IMR-90 (cell line): ENCODE results near the gene DRAP1. TPM values are rescaled to one million over a fixed set of nuclear protein-coding genes. Genes with fewer than 3 reads are reported as not detected.

ENCODE experiments used
- ATAC-seq: fragments of 200-7000 bp; cut with Tn5 transposase; 2 replicates; pipeline ENCODE4 v1.9.1; 2020; ENCODE audit warnings: low read depth, mild to moderate bottlenecking, moderate library complexity
- BruUV-seq: library from RNA; stranded (reverse); fragments of 400-500 nt; replicated peaks from 2 replicates; lab custom pipeline; 2021; lab: Mats Ljungman, UMichigan
- CTCF ChIA-PET: fragments of 300-600 bp; formaldehyde crosslinking; extraction: SDS; loops from one replicate; lab custom pipeline; 2021; ENCODE audit warnings: antibody characterized with exemption; lab: Yijun Ruan, JAX
- POLR2A ChIA-PET: fragments of 300-600 bp; sonication (Branson Sonifier 250); formaldehyde crosslinking; loops from one replicate; lab custom pipeline; 2022; ENCODE audit warnings: antibody characterized with exemption; ENCODE audit not compliant: unreplicated experiment; lab: Charles Lee
- DNase-seq: peaks from one replicate; pipeline ENCODE4 v3.0.0; 2013
- H2AFZ ChIP-seq: replicated peaks from 2 replicates; pipeline ENCODE3; 2013; ENCODE audit warnings: low read length, mild to moderate bottlenecking; ENCODE audit not compliant: poor library complexity
- H2AK5ac ChIP-seq: 2 replicates; pipeline ENCODE4 v1.6.1; 2013; ENCODE audit warnings: low read depth, low read length, inconsistent platforms
- H2AK9ac ChIP-seq: replicated peaks from 2 replicates; pipeline ENCODE3; 2013; ENCODE audit warnings: mild to moderate bottlenecking, low read depth, low read length, moderate library complexity; ENCODE audit not compliant: poor library complexity
- H2BK120ac ChIP-seq: 2 replicates; pipeline ENCODE4 v1.6.1; 2013; ENCODE audit warnings: low read depth, low read length, inconsistent platforms
- H2BK15ac ChIP-seq: 3 replicates; pipeline ENCODE4 v1.6.1; 2013; ENCODE audit warnings: low read depth, low read length, inconsistent platforms
- H2BK20ac ChIP-seq: 2 replicates; pipeline ENCODE4 v1.6.1; 2013; ENCODE audit warnings: low read depth, mild to moderate bottlenecking, inconsistent platforms, low read length, moderate library complexity
- H2BK5ac ChIP-seq: 2 replicates; pipeline ENCODE4 v1.6.1; 2013; ENCODE audit warnings: mild to moderate bottlenecking, low read depth, low read length, inconsistent platforms; ENCODE audit not compliant: poor library complexity, severe bottlenecking
- H3K14ac ChIP-seq: replicated peaks from 2 replicates; pipeline ENCODE4 v1.6.1; 2013; ENCODE audit warnings: low read depth, low read length, inconsistent platforms
- H3K18ac ChIP-seq: 2 replicates; pipeline ENCODE4 v1.6.1; 2013; ENCODE audit warnings: low read depth, low read length, control low read depth
- H3K23ac ChIP-seq: 2 replicates; pipeline ENCODE4 v1.6.1; 2013; ENCODE audit warnings: low read depth, low read length, inconsistent platforms
- H3K27ac ChIP-seq: 2 replicates; pipeline ENCODE4 v1.5.1; 2013; ENCODE audit warnings: mild to moderate bottlenecking, control low read depth, low read length; ENCODE audit not compliant: insufficient read depth
- H3K27me3 ChIP-seq: 2 replicates; pipeline ENCODE4 v1.6.1; 2013; ENCODE audit warnings: low read length; ENCODE audit not compliant: control insufficient read depth, insufficient read depth
- H3K36me3 ChIP-seq: 2 replicates; pipeline ENCODE4 v1.6.1; 2013; ENCODE audit warnings: low read length, mixed read lengths; ENCODE audit not compliant: control insufficient read depth, insufficient read depth
- H3K4ac ChIP-seq: 2 replicates; pipeline ENCODE4 v1.6.1; 2013; ENCODE audit warnings: low read depth, low read length, inconsistent platforms
- H3K4me1 ChIP-seq: 2 replicates; pipeline ENCODE4 v1.6.1; 2013; ENCODE audit warnings: low read length, mixed read lengths; ENCODE audit not compliant: control insufficient read depth, insufficient read depth
- H3K4me2 ChIP-seq: 2 replicates; pipeline ENCODE4 v1.6.1; 2013; ENCODE audit warnings: low read depth, mild to moderate bottlenecking, control low read depth, low read length, moderate library complexity
- H3K4me3 ChIP-seq: 2 replicates; pipeline ENCODE4 v1.5.1; 2013; ENCODE audit warnings: low read depth, mild to moderate bottlenecking, control low read depth, low read length, moderate library complexity; ENCODE audit not compliant: insufficient read depth
- H3K56ac ChIP-seq: 2 replicates; pipeline ENCODE4 v1.6.1; 2013; ENCODE audit warnings: low read length, inconsistent platforms; ENCODE audit not compliant: insufficient read depth; ENCODE audit errors: extremely low read depth
- H3K79me1 ChIP-seq, 2 experiments: 2 replicates each; pipeline ENCODE4 v1.6.1; 2013; ENCODE audit warnings: low read length in 2 of 2, inconsistent platforms in 1 of 2, low read depth in 1 of 2
- H3K9ac ChIP-seq: 2 replicates; pipeline ENCODE4 v1.6.1; 2013; ENCODE audit warnings: low read depth, low read length, control low read depth
- H3K9me1 ChIP-seq: 2 replicates; pipeline ENCODE4 v1.6.1; 2013; ENCODE audit warnings: low read length, inconsistent platforms; ENCODE audit not compliant: insufficient read depth
- H3K9me3 ChIP-seq: 2 replicates; pipeline ENCODE4 v1.6.1; 2013; ENCODE audit warnings: low read length; ENCODE audit not compliant: control insufficient read depth, insufficient read depth
- H4K20me1 ChIP-seq: 2 replicates; pipeline ENCODE4 v1.6.1; 2013; ENCODE audit warnings: low read length, inconsistent platforms; ENCODE audit not compliant: insufficient read depth
- H4K5ac ChIP-seq: 2 replicates; pipeline ENCODE4 v1.6.1; 2013; ENCODE audit warnings: mild to moderate bottlenecking, low read depth, low read length, control low read depth
- H4K8ac ChIP-seq, 2 experiments: 2 replicates each; pipeline ENCODE4 v1.6.1; 2013; ENCODE audit warnings: low read depth in 2 of 2, low read length in 2 of 2, control low read depth in 1 of 2, inconsistent platforms in 1 of 2
- H4K91ac ChIP-seq: 2 replicates; pipeline ENCODE4 v1.6.1; 2013; ENCODE audit warnings: low read depth, low read length, inconsistent platforms; ENCODE audit not compliant: insufficient read depth
- MAFK ChIP-seq: IDR thresholded peaks from 2 replicates; pipeline ENCODE4 v1.6.1; 2012; ENCODE audit warnings: low read depth, low read length, improper control_type of control experiment
- MXI1 ChIP-seq: IDR thresholded peaks from 2 replicates; pipeline ENCODE4 v1.6.1; 2012; ENCODE audit warnings: low read depth, mild to moderate bottlenecking, low read length, moderate library complexity, borderline replicate concordance
- NFE2L2 ChIP-seq: fragments of 150-350 bp; IDR thresholded peaks from 2 replicates; pipeline ENCODE4 v1.6.1; 2016; ENCODE audit warnings: low read depth, mild to moderate bottlenecking, low read length
- USF2 ChIP-seq: fragments of 150-350 bp; IDR thresholded peaks from 2 replicates; pipeline ENCODE4 v1.6.1; 2017; ENCODE audit warnings: mild to moderate bottlenecking, antibody characterized with exemption, low read length, low read depth
- WGBS, 2 experiments: methylation state at CpG; one replicate each; pipeline versions ENCODE4 v1.1.5 to v1.1.7; 2013; ENCODE audit warnings: missing lambda C conversion rate in 2 of 2; ENCODE audit not compliant: insufficient read length in 1 of 2; ENCODE audit errors: extremely low coverage in 2 of 2; 5-methylcytosine and 5-hydroxymethylcytosine counted together
- dilution Hi-C: fragments of 300-500 bp; cut with HindIII; formaldehyde crosslinking; loops from one replicate; pipeline ENCODE4 v1.14.3; 2018; ENCODE audit warnings: low sequenced_read_pairs; ENCODE audit not compliant: unreplicated experiment
- in situ Hi-C: fragments of 300-500 bp; cut with MboI; formaldehyde crosslinking; loops from 3 replicates; pipeline ENCODE4 v1.14.3; 2019; ENCODE audit warnings: low sequenced_read_pairs, inconsistent platforms, mixed read lengths
- intact Hi-C: fragments of 100-400 bp; cut with micrococcal nuclease; formaldehyde crosslinking; loops from 2 replicates; pipeline ENCODE4 v1.10.0; 2022
- polyA plus RNA-seq, 3 experiments: library from polyadenylated mRNA; depleted of rRNA; stranded (reverse); fragments of >200 nt; gene quantifications; 2 replicates each; pipeline ENCODE4 v1.2.3, GENCODE V29; 2012; ENCODE audit warnings: low replicate concordance in 1 of 3
- total RNA-seq: library from RNA; depleted of rRNA; stranded (reverse); fragments of >200 nt; gene quantifications from 2 replicates; pipeline ENCODE4 v1.2.3, GENCODE V29; 2012
- TF ChIP-seq, protein P1 (sequence below): fragments of 150-350 bp; IDR thresholded peaks from 2 replicates; pipeline ENCODE4 v1.6.1; 2016; ENCODE audit warnings: low read depth, mild to moderate bottlenecking, low read length, moderate library complexity, borderline replicate concordance
- TF ChIP-seq, protein P2 (sequence below): conservative IDR thresholded peaks from 2 replicates; pipeline ENCODE4 v1.5.1; 2012; ENCODE audit warnings: mild to moderate bottlenecking, low read depth, low read length, improper control_type of control experiment

DRAP1 gene
- total and polyA plus RNA-seq, 2 of the 4 experiments (the other 2 are of a cell fraction) = 237 to 344 TPM

DNA sequence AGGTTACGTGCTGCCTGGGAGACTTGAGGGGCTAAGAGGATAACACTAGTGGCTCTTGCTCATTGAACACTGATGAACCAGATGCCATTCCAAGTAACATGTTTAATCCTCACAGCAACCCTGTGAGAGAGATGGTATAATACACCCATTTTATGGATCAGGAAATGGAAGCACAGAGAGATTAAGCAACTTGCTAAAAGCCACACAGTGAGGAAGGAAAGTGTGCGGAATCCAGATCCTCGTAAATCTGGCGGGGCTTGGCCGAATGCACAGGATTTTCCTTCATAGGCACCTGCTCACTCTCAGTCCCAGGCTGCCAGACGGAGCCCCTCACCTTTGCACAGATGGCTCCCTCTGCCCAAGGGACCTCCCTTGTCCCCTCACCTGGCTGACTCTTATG lies 11.3 kb upstream of the DRAP1 start:
- Histone ChIP-seq H3K4ac (peak overlapping the region; percentile 3; the same call in 1 of the 2 replicates), H4K8ac (no peak overlapping the region), H3K9ac (no peak overlapping the region), H3K4me3 (no peak overlapping the region), H3K4me2 (no peak overlapping the region), H2AFZ (no peak overlapping the region), H2BK15ac (peak overlapping the region; percentile 36; the same call in 1 of the 3 replicates), H3K9me3 (no peaks in the 10 kb centered on the region), H3K23ac (no peak overlapping the region), H3K27me3 (no peaks in the 10 kb centered on the region), H3K14ac (no peak overlapping the region), H2BK5ac (no peak overlapping the region), H3K9me1 (peaks cover 16% of the 10 kb centered on the region), H2AK9ac (no peak overlapping the region), H3K36me3 (no peaks in the 10 kb centered on the region), H3K4me1 (peaks cover 23% of the 10 kb centered on the region), H4K91ac (peak overlapping the region; percentile 64), H3K27ac (no peak overlapping the region), H4K20me1 (no peaks in the 10 kb centered on the region), H2BK120ac (peak overlapping the region; percentile 5), H2BK20ac (peak overlapping the region; percentile 2; the same call in 1 of the 2 replicates), H4K5ac (no peak overlapping the region), H3K18ac (no peak overlapping the region), H3K56ac (no peak overlapping the region), H2AK5ac (peak overlapping the region; percentile 68), H3K79me1 (peaks cover 26 to 72% of the 10 kb centered on the region in 2 experiments; a peak in 3 of 4 replicates)
- dilution Hi-C loops = no loop called here
- intact Hi-C loops = no loop called here
- in situ Hi-C loops = no loop called here
- no peak for TF ChIP-seq USF2
- TF ChIP-seq MAFK = no peak
- no peak for TF ChIP-seq NFE2L2
- TF ChIP-seq, protein P1, sequence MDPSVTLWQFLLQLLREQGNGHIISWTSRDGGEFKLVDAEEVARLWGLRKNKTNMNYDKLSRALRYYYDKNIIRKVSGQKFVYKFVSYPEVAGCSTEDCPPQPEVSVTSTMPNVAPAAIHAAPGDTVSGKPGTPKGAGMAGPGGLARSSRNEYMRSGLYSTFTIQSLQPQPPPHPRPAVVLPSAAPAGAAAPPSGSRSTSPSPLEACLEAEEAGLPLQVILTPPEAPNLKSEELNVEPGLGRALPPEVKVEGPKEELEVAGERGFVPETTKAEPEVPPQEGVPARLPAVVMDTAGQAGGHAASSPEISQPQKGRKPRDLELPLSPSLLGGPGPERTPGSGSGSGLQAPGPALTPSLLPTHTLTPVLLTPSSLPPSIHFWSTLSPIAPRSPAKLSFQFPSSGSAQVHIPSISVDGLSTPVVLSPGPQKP = no peak
- TF ChIP-seq, protein P2, sequence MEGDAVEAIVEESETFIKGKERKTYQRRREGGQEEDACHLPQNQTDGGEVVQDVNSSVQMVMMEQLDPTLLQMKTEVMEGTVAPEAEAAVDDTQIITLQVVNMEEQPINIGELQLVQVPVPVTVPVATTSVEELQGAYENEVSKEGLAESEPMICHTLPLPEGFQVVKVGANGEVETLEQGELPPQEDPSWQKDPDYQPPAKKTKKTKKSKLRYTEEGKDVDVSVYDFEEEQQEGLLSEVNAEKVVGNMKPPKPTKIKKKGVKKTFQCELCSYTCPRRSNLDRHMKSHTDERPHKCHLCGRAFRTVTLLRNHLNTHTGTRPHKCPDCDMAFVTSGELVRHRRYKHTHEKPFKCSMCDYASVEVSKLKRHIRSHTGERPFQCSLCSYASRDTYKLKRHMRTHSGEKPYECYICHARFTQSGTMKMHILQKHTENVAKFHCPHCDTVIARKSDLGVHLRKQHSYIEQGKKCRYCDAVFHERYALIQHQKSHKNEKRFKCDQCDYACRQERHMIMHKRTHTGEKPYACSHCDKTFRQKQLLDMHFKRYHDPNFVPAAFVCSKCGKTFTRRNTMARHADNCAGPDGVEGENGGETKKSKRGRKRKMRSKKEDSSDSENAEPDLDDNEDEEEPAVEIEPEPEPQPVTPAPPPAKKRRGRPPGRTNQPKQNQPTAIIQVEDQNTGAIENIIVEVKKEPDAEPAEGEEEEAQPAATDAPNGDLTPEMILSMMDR = no peak
- TF ChIP-seq MXI1 = no peak
- BruUV-seq = no TSS peak
- no peak for DNase-seq
- no peak for ATAC-seq
- WGBS, 2 experiments = 80% methylated on average over 2 of the region's 6 CpGs; no CpG with 5 or more reads in 1 of the 2 experiments
- ChIA-PET CTCF (no interaction called here), POLR2A (no interaction called here)
